Fibroblast of the aortic adventitia (primary cell): ENCODE measurements around the gene CEACAM5. TPM values are rescaled to one million over a fixed set of nuclear protein-coding genes. Genes with fewer than 3 reads are reported as not detected.

Source experiments
- DNase-seq: peaks from one replicate; pipeline ENCODE4 v3.0.0-alpha.2; 2010; ENCODE audit warnings: low read depth
- H3K4me3 ChIP-seq: 2 replicates; pipeline ENCODE4 v1.5.1; 2011; ENCODE audit warnings: low read depth, mild to moderate bottlenecking, control low read depth, low read length, moderate library complexity
- CTCF ChIP-seq: IDR thresholded peaks from 2 replicates; pipeline ENCODE4 v1.5.1; 2011; ENCODE audit warnings: mild to moderate bottlenecking, low read length, control low read depth, inconsistent platforms; ENCODE audit not compliant: insufficient read depth
- total RNA-seq: library from RNA; depleted of rRNA; stranded (reverse); fragments of >200 nt; gene quantifications from 2 replicates; pipeline ENCODE4 v1.2.3, GENCODE V29; 2012; ENCODE audit warnings: low replicate concordance

The CEACAM5 gene
- not detected in 2 replicates for total RNA-seq

GRCh38 chr19:41708481-41708880 lies at the start of gene CEACAM5:
Gene CEACAM5, plus strand, starts transcription at chr19:41708626. Its CDS starts 106 bp downstream, at chr19:41708732.
- no peak for DNase-seq
- no peak for TF ChIP-seq CTCF
- H3K4me3 ChIP-seq, result no peak within 1 kb of the TSS

- TF ChIP-seq CTCF, result no peak
- H3K4me3 ChIP-seq, result no peak overlapping the region
- no peak for DNase-seq
Observed at GRCh38 chr19:41666075-41666474, 42.4 kb upstream of the CEACAM5 start.

- no peak for DNase-seq
- H3K4me3 ChIP-seq, result no peak overlapping the region
- no peak for TF ChIP-seq CTCF
Observed at GRCh38 chr19:41668315-41668714, 40.1 kb upstream of the CEACAM5 start.

- no peak for TF ChIP-seq CTCF
- no peak for DNase-seq
- H3K4me3 ChIP-seq, result no peak overlapping the region
Observed at GRCh38 chr19:41670755-41671154, 37.7 kb upstream of the CEACAM5 start.

- DNase-seq, result no peak
- no peak overlapping the region for H3K4me3 ChIP-seq
- no peak for TF ChIP-seq CTCF
Observed at GRCh38 chr19:41671486-41671885, 36.9 kb upstream of the CEACAM5 start.

GRCh38 chr19:41682437-41682836 lies 26.0 kb upstream of the CEACAM5 start:
- no peak overlapping the region for H3K4me3 ChIP-seq
- TF ChIP-seq CTCF, result no peak
- no peak for DNase-seq

GRCh38 chr19:41687419-41687818 lies 21.0 kb upstream of the CEACAM5 start:
- no peak for TF ChIP-seq CTCF
- no peak for DNase-seq
- no peak overlapping the region for H3K4me3 ChIP-seq
